PFSK-1 (cell line): ENCODE results near the gene SMARCA4.

Source experiments
- POLR2AphosphoS5 ChIP-seq: IDR thresholded peaks from 2 replicates; pipeline ENCODE4 v1.6.1; 2012; ENCODE audit warnings: low read depth, mild to moderate bottlenecking, control low read depth, low read length, moderate library complexity
- REST ChIP-seq, 2 experiments: IDR thresholded peaks; 2 replicates each; pipeline versions ENCODE4 v1.6.1 to v1.8.0; 2011 to 2012; ENCODE audit warnings: low read depth in 2 of 2, low read length in 2 of 2, control low read depth in 1 of 2, inconsistent platforms in 1 of 2, mild to moderate bottlenecking in 1 of 2, moderate library complexity in 1 of 2; ENCODE audit not compliant: insufficient read depth in 1 of 2
- SIN3A ChIP-seq: IDR thresholded peaks from 2 replicates; pipeline ENCODE4 v1.6.1; 2012; ENCODE audit warnings: mild to moderate bottlenecking, low read length, moderate library complexity, borderline replicate concordance; ENCODE audit not compliant: insufficient read depth
- TAF1 ChIP-seq: IDR thresholded peaks from 2 replicates; pipeline ENCODE4 v1.6.1; 2012; ENCODE audit warnings: low read length, control low read depth, borderline replicate concordance; ENCODE audit not compliant: insufficient read depth

- no peak for TF ChIP-seq SIN3A
- TF ChIP-seq POLR2AphosphoS5, result no peak
- TF ChIP-seq REST (IDR thresholded peaks at IDR 0.05; ENCODE audit: insufficient read depth in 1 of 2, low read depth in 2 of 2, low read length in 2 of 2), result no peak
- no peak for TF ChIP-seq TAF1
Measured at GRCh38 chr19:11020423-11020822, 59.6 kb downstream of the SMARCA4 start.
